HG03558 (cell line): ENCODE measurements around the gene AANAT.

Experiments used
- ATAC-seq: cut with Tn5 transposase; IDR thresholded peaks from one replicate; pipeline ENCODE4 v1.9.1; 2021; ENCODE audit warnings: moderate number of reproducible peaks; ENCODE audit not compliant: unreplicated experiment; ENCODE audit errors: extremely low read depth

Gene AANAT

GRCh38 chr17:76441686-76442340 is 25.6 kb upstream of the AANAT start:
- ATAC-seq, result no peak

- ATAC-seq, result no peak
These were observed 24.8 kb upstream of the AANAT start for GRCh38 chr17:76442341-76443338.

GRCh38 chr17:76444518-76445311 is 22.7 kb upstream of the AANAT start:
- ATAC-seq, result no peak

GRCh38 chr17:76445697-76446448 is 21.5 kb upstream of the AANAT start:
- no peak for ATAC-seq

GRCh38 chr17:76446449-76447231 is 20.8 kb upstream of the AANAT start:
- ATAC-seq, result no peak

- no peak for ATAC-seq
These were observed 19.3 kb upstream of the AANAT start for GRCh38 chr17:76447931-76448652.

GRCh38 chr17:76449126-76449525 is 18.3 kb upstream of the AANAT start:
- ATAC-seq, result no peak

GRCh38 chr17:76451506-76451905 is 15.9 kb upstream of the AANAT start:
- no peak for ATAC-seq

- no peak for ATAC-seq
These were observed 15.2 kb upstream of the AANAT start for GRCh38 chr17:76452127-76452659.

GRCh38 chr17:76452660-76453430 is 14.6 kb upstream of the AANAT start, which contains the start of gene UBE2O:
TSS of gene UBE2O (minus strand) at chr17:76453152. CDS start at chr17:76453141, 11 bp downstream.
- no peak for ATAC-seq

- no peak for ATAC-seq
These were observed 14.0 kb upstream of the AANAT start for GRCh38 chr17:76453431-76453743.

- no peak for ATAC-seq
These were observed 8.6 kb upstream of the AANAT start for GRCh38 chr17:76458580-76459490.

GRCh38 chr17:76459674-76460073 is 7.7 kb upstream of the AANAT start:
- no peak for ATAC-seq

- ATAC-seq, result no peak
These were observed 5.4 kb upstream of the AANAT start for GRCh38 chr17:76461765-76462555.

- no peak for ATAC-seq
These were observed 4.7 kb upstream of the AANAT start for GRCh38 chr17:76462556-76463290.
